H9 (cell line): ENCODE results near the gene SNTG2. TPM values are rescaled to one million over a fixed set of nuclear protein-coding genes. Genes with fewer than 3 reads are reported as not detected.

ENCODE experiments used
- DNase-seq: peaks from one replicate; pipeline ENCODE4 v3.0.0-alpha.2; 2017
- H2AFZ ChIP-seq: one replicate; pipeline ENCODE4 v1.6.1; 2013; ENCODE audit warnings: mild to moderate bottlenecking, low read length, control low read depth, moderate library complexity
- H2AK5ac ChIP-seq: 2 replicates; pipeline ENCODE4 v1.6.1; 2013; ENCODE audit warnings: low read length, control low read depth, mixed read lengths; ENCODE audit not compliant: insufficient read length
- H2BK120ac ChIP-seq: one replicate; pipeline ENCODE4 v1.6.1; 2013; ENCODE audit warnings: low read depth, mild to moderate bottlenecking, low read length, control low read depth, inconsistent platforms; ENCODE audit not compliant: poor library complexity, severe bottlenecking
- H2BK12ac ChIP-seq: 2 replicates; pipeline ENCODE4 v1.6.1; 2013; ENCODE audit warnings: low read length, control low read depth, mixed read lengths, low read depth; ENCODE audit not compliant: insufficient read length
- H2BK15ac ChIP-seq: 2 replicates; pipeline ENCODE4 v1.6.1; 2013; ENCODE audit warnings: low read depth, low read length, control low read depth
- H2BK20ac ChIP-seq: one replicate; pipeline ENCODE4 v1.6.1; 2013; ENCODE audit warnings: low read depth, mild to moderate bottlenecking, low read length, control low read depth, inconsistent platforms; ENCODE audit not compliant: poor library complexity, severe bottlenecking
- H2BK5ac ChIP-seq: 2 replicates; pipeline ENCODE4 v1.6.1; 2013; ENCODE audit warnings: low read length, control low read depth, mixed read lengths; ENCODE audit not compliant: insufficient read length
- H3K14ac ChIP-seq: 2 replicates; pipeline ENCODE4 v1.6.1; 2013; ENCODE audit warnings: low read length, control low read depth; ENCODE audit not compliant: insufficient read depth
- H3K18ac ChIP-seq: 2 replicates; pipeline ENCODE4 v1.6.1; 2013; ENCODE audit warnings: low read depth, mild to moderate bottlenecking, mixed read lengths, low read length, control low read depth; ENCODE audit not compliant: insufficient read length
- H3K23ac ChIP-seq: 2 replicates; pipeline ENCODE4 v1.6.1; 2013; ENCODE audit warnings: low read length, control low read depth, mixed read lengths, low read depth; ENCODE audit not compliant: insufficient read length
- H3K23me2 ChIP-seq: 2 replicates; pipeline ENCODE4 v1.6.1; 2013; ENCODE audit warnings: low read depth, mild to moderate bottlenecking, mixed read lengths, low read length, control low read depth; ENCODE audit not compliant: insufficient read length, poor library complexity, severe bottlenecking
- H3K27ac ChIP-seq: 2 replicates; pipeline ENCODE4 v1.5.1; 2013; ENCODE audit warnings: low read length, control low read depth, mixed read lengths, low read depth; ENCODE audit not compliant: insufficient read length
- H3K27me3 ChIP-seq: 2 replicates; pipeline ENCODE4 v1.6.1; 2013; ENCODE audit warnings: low read length, control low read depth, inconsistent platforms; ENCODE audit not compliant: insufficient read depth
- H3K4ac ChIP-seq: 2 replicates; pipeline ENCODE4 v1.6.1; 2013; ENCODE audit warnings: low read depth, mild to moderate bottlenecking, control low read depth, inconsistent platforms, low read length, moderate library complexity
- H3K4me1 ChIP-seq: 2 replicates; pipeline ENCODE4 v1.6.1; 2013; ENCODE audit warnings: low read length, control low read depth, inconsistent platforms; ENCODE audit not compliant: insufficient read depth
- H3K4me2 ChIP-seq: 2 replicates; pipeline ENCODE4 v1.6.1; 2013; ENCODE audit warnings: low read length, control low read depth, mixed read lengths; ENCODE audit not compliant: insufficient read length, insufficient read depth
- H3K56ac ChIP-seq: 2 replicates; pipeline ENCODE4 v1.6.1; 2013; ENCODE audit warnings: low read depth, mild to moderate bottlenecking, mixed read lengths, low read length, control low read depth; ENCODE audit not compliant: insufficient read length
- H3K79me1 ChIP-seq: 2 replicates; pipeline ENCODE4 v1.6.1; 2013; ENCODE audit warnings: low read depth, mild to moderate bottlenecking, moderate library complexity, low read length, control low read depth, inconsistent platforms; ENCODE audit not compliant: insufficient read depth, poor library complexity, severe bottlenecking
- H3K79me2 ChIP-seq: 2 replicates; pipeline ENCODE4 v1.6.1; 2013; ENCODE audit warnings: low read length, control low read depth, inconsistent platforms; ENCODE audit not compliant: insufficient read depth
- H3K9ac ChIP-seq: 2 replicates; pipeline ENCODE4 v1.6.1; 2013; ENCODE audit warnings: low read length, control low read depth, mixed read lengths; ENCODE audit not compliant: insufficient read length; ENCODE audit errors: extremely low read depth
- H3K9me3 ChIP-seq: one replicate; pipeline ENCODE4 v1.6.1; 2013; ENCODE audit warnings: low read depth, low read length, inconsistent platforms; ENCODE audit not compliant: control insufficient read depth
- H3T11ph ChIP-seq: one replicate; pipeline ENCODE4 v1.6.1; 2013; ENCODE audit warnings: mild to moderate bottlenecking, low read length, control low read depth, inconsistent platforms
- H4K20me1 ChIP-seq: one replicate; pipeline ENCODE4 v1.6.1; 2013; ENCODE audit not compliant: control insufficient read depth, insufficient read length, insufficient read depth
- H4K5ac ChIP-seq: 2 replicates; pipeline ENCODE4 v1.6.1; 2013; ENCODE audit warnings: low read depth, mild to moderate bottlenecking, mixed read lengths, low read length, control low read depth; ENCODE audit not compliant: insufficient read length
- H4K8ac ChIP-seq: replicated peaks from 2 replicates; pipeline ENCODE4 v1.6.1; 2013; ENCODE audit warnings: low read length, control low read depth, mixed read lengths, low read depth; ENCODE audit not compliant: insufficient read length
- H4K91ac ChIP-seq: 2 replicates; pipeline ENCODE4 v1.6.1; 2013; ENCODE audit warnings: low read depth, mild to moderate bottlenecking, moderate library complexity, mixed read lengths, low read length, control low read depth; ENCODE audit not compliant: insufficient read length
- H3K27ac Mint-ChIP-seq, 3 experiments: 2 replicates in 2 of 3; 3 replicates in 1 of 3; pipeline ENCODE4 v1.8.0; 2020 to 2021; ENCODE audit warnings: mixed read lengths in 3 of 3, mild to moderate bottlenecking in 1 of 3, moderate library complexity in 1 of 3
- H3K27me3 Mint-ChIP-seq: 2 replicates; pipeline ENCODE4 v1.8.0; 2021; ENCODE audit warnings: low read depth, mild to moderate bottlenecking, moderate library complexity, mixed read lengths
- H3K36me3 Mint-ChIP-seq, 3 experiments: 2 replicates in 2 of 3; 3 replicates in 1 of 3; pipeline ENCODE4 v1.8.0; 2020 to 2021; ENCODE audit warnings: low read depth in 3 of 3, mixed read lengths in 3 of 3; ENCODE audit not compliant: insufficient read depth in 1 of 3
- H3K4me1 Mint-ChIP-seq, 2 experiments: 2 replicates each; pipeline ENCODE4 v1.8.0; 2020; ENCODE audit warnings: mixed read lengths in 2 of 2
- H3K4me3 Mint-ChIP-seq, 2 experiments: 2 replicates in 1 of 2; 3 replicates in 1 of 2; pipeline ENCODE4 v1.8.0; 2020 to 2021; ENCODE audit warnings: mild to moderate bottlenecking in 2 of 2, mixed read lengths in 2 of 2, moderate library complexity in 1 of 2
- H3K9me3 Mint-ChIP-seq, 2 experiments: 2 replicates in 1 of 2; 3 replicates in 1 of 2; pipeline ENCODE4 v1.8.0; 2020; ENCODE audit warnings: mild to moderate bottlenecking in 2 of 2, mixed read lengths in 2 of 2, moderate library complexity in 1 of 2
- WGBS: extraction: QIAGEN DNeasy Blood & Tissue Kit; methylation state at CpG from one replicate; pipeline ENCODE4 v1.1.7; 2013; ENCODE audit warnings: missing lambda C conversion rate, low lambda C conversion rate, mixed read lengths; ENCODE audit not compliant: insufficient read length; ENCODE audit errors: extremely low coverage; 5-methylcytosine and 5-hydroxymethylcytosine counted together
- total RNA-seq: library from RNA; stranded (reverse); gene quantifications from 2 replicates; pipeline ENCODE4 v1.2.1, GENCODE V29; 2021
- TF ChIP-seq, protein P1 (sequence below): fragments of 200-600 bp; sonication (generic); conservative IDR thresholded peaks from 3 replicates; pipeline ENCODE4 v1.8.0; 2021; ENCODE audit warnings: antibody characterized with exemption, mild to moderate bottlenecking

SNTG2 gene
- total RNA-seq, 1 experiment from 2014 or later, result 13.2 TPM

DNA sequence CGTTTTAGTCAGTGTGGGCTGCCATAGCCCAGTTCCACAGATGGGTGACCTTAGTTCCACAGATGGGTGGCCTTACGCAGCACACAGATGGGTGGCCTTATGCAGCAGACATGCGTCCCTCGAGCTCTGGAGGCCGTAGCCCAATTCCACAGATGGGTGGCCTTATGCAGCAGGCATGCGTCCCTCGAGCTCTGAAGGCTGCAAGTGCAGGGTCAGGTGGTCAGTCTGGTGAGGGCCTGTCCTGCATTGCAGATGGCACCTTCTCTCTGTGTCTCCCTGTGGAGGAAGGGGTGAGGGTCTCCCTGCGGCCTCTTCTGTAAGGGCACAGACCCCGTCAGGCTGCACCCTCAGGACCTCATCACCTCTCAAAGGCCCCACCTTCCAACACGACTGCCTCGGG lies 273.1 kb downstream of the SNTG2 start:
- H3K4me3 Mint-ChIP-seq, result no peak overlapping the region
- Histone ChIP-seq H3K23me2 (no peaks in the 10 kb centered on the region), H3K4ac (no peak overlapping the region), H3K14ac (no peak overlapping the region), H3K9ac (no peak overlapping the region), H3K79me2 (no peaks in the 10 kb centered on the region), H3K56ac (no peak overlapping the region), H4K5ac (no peak overlapping the region), H3K27me3 (no peaks in the 10 kb centered on the region), H3K79me1 (no peaks in the 10 kb centered on the region), H2AFZ (no peak overlapping the region), H4K20me1 (no peaks in the 10 kb centered on the region), H4K91ac (no peak overlapping the region), H2BK120ac (no peak overlapping the region), H2AK5ac (no peak overlapping the region), H2BK12ac (no peak overlapping the region), H3K23ac (no peak overlapping the region), H2BK15ac (no peak overlapping the region), H2BK20ac (no peak overlapping the region), H3T11ph (no peak overlapping the region), H3K18ac (no peak overlapping the region), H4K8ac (no peak overlapping the region), H3K4me1 (no peaks in the 10 kb centered on the region), H2BK5ac (no peak overlapping the region), H3K4me2 (no peak overlapping the region), H3K9me3 (no peaks in the 10 kb centered on the region), H3K27ac (no peak overlapping the region)
- peaks cover 13 to 37% (median 23%) of the 10 kb centered on the region in 3 experiments for H3K36me3 Mint-ChIP-seq
- peaks cover 22 to 23% of the 10 kb centered on the region in 2 experiments for H3K9me3 Mint-ChIP-seq
- no CpG with 5 or more reads among the region's 11 CpGs for WGBS
- TF ChIP-seq, protein P1, sequence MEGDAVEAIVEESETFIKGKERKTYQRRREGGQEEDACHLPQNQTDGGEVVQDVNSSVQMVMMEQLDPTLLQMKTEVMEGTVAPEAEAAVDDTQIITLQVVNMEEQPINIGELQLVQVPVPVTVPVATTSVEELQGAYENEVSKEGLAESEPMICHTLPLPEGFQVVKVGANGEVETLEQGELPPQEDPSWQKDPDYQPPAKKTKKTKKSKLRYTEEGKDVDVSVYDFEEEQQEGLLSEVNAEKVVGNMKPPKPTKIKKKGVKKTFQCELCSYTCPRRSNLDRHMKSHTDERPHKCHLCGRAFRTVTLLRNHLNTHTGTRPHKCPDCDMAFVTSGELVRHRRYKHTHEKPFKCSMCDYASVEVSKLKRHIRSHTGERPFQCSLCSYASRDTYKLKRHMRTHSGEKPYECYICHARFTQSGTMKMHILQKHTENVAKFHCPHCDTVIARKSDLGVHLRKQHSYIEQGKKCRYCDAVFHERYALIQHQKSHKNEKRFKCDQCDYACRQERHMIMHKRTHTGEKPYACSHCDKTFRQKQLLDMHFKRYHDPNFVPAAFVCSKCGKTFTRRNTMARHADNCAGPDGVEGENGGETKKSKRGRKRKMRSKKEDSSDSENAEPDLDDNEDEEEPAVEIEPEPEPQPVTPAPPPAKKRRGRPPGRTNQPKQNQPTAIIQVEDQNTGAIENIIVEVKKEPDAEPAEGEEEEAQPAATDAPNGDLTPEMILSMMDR, result no peak
- DNase-seq, result no peak
- no peaks in the 10 kb centered on the region for H3K4me1 Mint-ChIP-seq
- H3K27me3 Mint-ChIP-seq, result peaks cover 3% of the 10 kb centered on the region; the same call in 1 of the 2 replicates
- peak overlapping the region in 1 of 3 experiments; percentile 84; a peak in 1 of 7 replicates for H3K27ac Mint-ChIP-seq
